ENCODE measurements around the gene LCT. TPM values are rescaled to one million over a fixed set of nuclear protein-coding genes. Genes with fewer than 3 reads are reported as not detected.

The LCT gene
- total and polyA plus RNA-seq, 2 experiments from 2014 or later = not detected

GRCh38 chr2:135768863-135769262 is 68.1 kb downstream of the LCT start (continued):
- no peak for TF ChIP-seq CTCF (conservative IDR thresholded peaks at IDR 0.05; ENCODE audit: low read depth in 2 of 2)
- TF ChIP-seq CREB1 (CRISPR knock-in tag; IDR thresholded peaks at IDR 0.05; ENCODE audit: low read depth) = no peak

DNA sequence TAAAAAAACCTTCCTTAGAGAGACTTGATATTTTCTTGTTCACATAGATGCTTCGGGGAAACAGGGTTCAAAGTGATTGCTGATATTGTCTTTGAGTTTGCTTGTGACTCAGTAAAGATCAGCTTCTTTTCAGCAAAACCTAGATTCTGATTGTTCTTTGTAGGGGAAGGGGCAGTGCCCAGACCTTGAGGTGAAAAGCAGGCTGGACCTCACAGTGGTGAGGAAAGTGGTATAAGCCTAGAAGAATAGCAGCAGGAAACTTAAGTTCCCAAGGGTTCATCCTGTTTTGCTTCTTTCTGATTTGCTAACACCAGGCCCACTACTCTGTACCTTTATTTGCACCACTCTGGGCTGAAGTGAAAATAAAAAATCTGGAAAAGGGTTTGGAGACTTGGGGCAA is 74.5 kb downstream of the LCT start:
- Mint-ChIP-seq H3K27me3 (ENCODE audit: insufficient read depth, low read depth, poor library complexity) (no peaks in the 10 kb centered on the region), H3K36me3 (ENCODE audit: low read depth) (peaks cover 70% of the 10 kb centered on the region), H3K4me1 (no peaks in the 10 kb centered on the region), H3K27ac (no peak overlapping the region), H3K4me3 (no peak overlapping the region), H3K9me3 (no peaks in the 10 kb centered on the region)
- Histone ChIP-seq H3K79me2 (replicated peaks; ENCODE audit: insufficient read depth) (no peaks in the 10 kb centered on the region; the same call in none of the 2 replicates), H3K27ac (ENCODE audit: low read depth) (no peak overlapping the region), H3K4me3 (no peak overlapping the region), H3K4me2 (no peak overlapping the region), H3F3A (replicated peaks; ENCODE audit: low read depth) (0 out of 2 replicates have a peak, but pooled peaks cover 2% of the 10 kb centered on the region), H3K4me1 (ENCODE audit: insufficient read depth) (no peaks in the 10 kb centered on the region), H3K9me2 (ENCODE audit: insufficient read depth) (no peaks in the 10 kb centered on the region), H3K36me3 (ENCODE audit: insufficient read depth) (peaks cover 66% of the 10 kb centered on the region), H2AFZ (no peak overlapping the region), H3K27me3 (ENCODE audit: insufficient read depth) (no peaks in the 10 kb centered on the region), H4K20me1 (replicated peaks; ENCODE audit: insufficient read depth) (peaks cover 7% of the 10 kb centered on the region; the same call in 1 of the 2 replicates)
- ATAC-seq (no peak), DNase-seq (ENCODE audit: low spot score) (no peak)
- no peak for TF ChIP-seq POLR2AphosphoS5 (IDR thresholded peaks at IDR 0.05; ENCODE audit: low read depth)
- TF ChIP-seq ZNF331 (CRISPR knock-in tag; IDR thresholded peaks at IDR 0.05; ENCODE audit: low read depth) = no peak
- TF ChIP-seq ZNF114 (CRISPR knock-in tag; IDR thresholded peaks at IDR 0.05) = no peak
- TF ChIP-seq, protein P1, sequence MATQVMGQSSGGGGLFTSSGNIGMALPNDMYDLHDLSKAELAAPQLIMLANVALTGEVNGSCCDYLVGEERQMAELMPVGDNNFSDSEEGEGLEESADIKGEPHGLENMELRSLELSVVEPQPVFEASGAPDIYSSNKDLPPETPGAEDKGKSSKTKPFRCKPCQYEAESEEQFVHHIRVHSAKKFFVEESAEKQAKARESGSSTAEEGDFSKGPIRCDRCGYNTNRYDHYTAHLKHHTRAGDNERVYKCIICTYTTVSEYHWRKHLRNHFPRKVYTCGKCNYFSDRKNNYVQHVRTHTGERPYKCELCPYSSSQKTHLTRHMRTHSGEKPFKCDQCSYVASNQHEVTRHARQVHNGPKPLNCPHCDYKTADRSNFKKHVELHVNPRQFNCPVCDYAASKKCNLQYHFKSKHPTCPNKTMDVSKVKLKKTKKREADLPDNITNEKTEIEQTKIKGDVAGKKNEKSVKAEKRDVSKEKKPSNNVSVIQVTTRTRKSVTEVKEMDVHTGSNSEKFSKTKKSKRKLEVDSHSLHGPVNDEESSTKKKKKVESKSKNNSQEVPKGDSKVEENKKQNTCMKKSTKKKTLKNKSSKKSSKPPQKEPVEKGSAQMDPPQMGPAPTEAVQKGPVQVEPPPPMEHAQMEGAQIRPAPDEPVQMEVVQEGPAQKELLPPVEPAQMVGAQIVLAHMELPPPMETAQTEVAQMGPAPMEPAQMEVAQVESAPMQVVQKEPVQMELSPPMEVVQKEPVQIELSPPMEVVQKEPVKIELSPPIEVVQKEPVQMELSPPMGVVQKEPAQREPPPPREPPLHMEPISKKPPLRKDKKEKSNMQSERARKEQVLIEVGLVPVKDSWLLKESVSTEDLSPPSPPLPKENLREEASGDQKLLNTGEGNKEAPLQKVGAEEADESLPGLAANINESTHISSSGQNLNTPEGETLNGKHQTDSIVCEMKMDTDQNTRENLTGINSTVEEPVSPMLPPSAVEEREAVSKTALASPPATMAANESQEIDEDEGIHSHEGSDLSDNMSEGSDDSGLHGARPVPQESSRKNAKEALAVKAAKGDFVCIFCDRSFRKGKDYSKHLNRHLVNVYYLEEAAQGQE (IDR thresholded peaks at IDR 0.05; ENCODE audit: unreplicated experiment) = no peak
- TF ChIP-seq NANOG (IDR thresholded peaks at IDR 0.05; ENCODE audit: borderline replicate concordance) = no peak
- TF ChIP-seq JUNB (IDR thresholded peaks at IDR 0.05; ENCODE audit: unreplicated experiment) = no peak
- TF ChIP-seq EZH2phosphoT487 (IDR thresholded peaks at IDR 0.05; ENCODE audit: unreplicated experiment) = no peak
- no peak for TF ChIP-seq EZH2 (IDR thresholded peaks at IDR 0.05; ENCODE audit: low read depth, unreplicated experiment)
- TF ChIP-seq ZNF462 (CRISPR knock-in tag; IDR thresholded peaks at IDR 0.05) = no peak
- no peak for TF ChIP-seq CTCF (conservative IDR thresholded peaks at IDR 0.05; ENCODE audit: low read depth in 2 of 2)
- no peak for TF ChIP-seq CREB1 (CRISPR knock-in tag; IDR thresholded peaks at IDR 0.05; ENCODE audit: low read depth)
- TF ChIP-seq STAT1 (IDR thresholded peaks at IDR 0.05; ENCODE audit: unreplicated experiment) = no peak

Measured in GM23338 (cell line).